CD4-positive, alpha-beta T cell treated with Interleukin-6 for 4 hours (primary cell): ENCODE results near the gene THBS1.
A peak's percentile ranks its signal among the peaks of the same experiment; 100 is the strongest.

ENCODE experiments used
- DNase-seq: peaks from one replicate; pipeline ENCODE4 v3.0.0-alpha.2; 2020; ENCODE audit warnings: mixed read lengths

Gene THBS1

DNA sequence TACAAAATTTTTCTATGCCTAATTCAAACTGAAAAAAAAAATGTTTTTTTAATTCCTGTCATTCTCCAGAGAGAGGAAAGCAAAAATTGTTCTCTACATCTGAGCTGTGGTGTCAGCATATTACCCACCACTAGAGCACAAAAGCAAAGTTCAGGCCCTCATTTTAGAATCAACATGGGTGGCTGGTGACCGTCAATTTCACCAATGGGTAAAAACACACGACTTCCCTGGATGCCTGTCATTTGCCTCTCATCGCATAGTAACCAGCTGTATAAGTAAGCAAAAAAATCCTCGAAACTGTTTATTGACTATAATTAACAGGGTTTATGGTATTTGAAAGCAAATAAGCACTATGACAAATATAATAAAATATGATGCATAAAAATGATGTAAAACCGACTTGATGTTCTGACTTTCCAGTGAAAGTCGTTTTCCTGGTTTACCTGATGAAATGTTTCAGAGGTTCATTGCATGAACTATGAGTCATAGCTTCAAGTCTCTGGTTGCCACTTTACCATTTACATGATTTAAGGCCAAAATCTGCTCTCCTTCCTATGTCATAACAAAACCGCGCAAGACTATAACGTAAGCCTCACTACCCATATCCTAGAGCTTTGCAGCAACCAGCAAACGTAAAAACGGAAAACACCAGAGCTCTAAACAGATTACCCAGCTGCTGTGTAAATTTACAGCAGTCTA, 60.5 kb downstream of the THBS1 start:
- peak; percentile 23 for DNase-seq

DNA sequence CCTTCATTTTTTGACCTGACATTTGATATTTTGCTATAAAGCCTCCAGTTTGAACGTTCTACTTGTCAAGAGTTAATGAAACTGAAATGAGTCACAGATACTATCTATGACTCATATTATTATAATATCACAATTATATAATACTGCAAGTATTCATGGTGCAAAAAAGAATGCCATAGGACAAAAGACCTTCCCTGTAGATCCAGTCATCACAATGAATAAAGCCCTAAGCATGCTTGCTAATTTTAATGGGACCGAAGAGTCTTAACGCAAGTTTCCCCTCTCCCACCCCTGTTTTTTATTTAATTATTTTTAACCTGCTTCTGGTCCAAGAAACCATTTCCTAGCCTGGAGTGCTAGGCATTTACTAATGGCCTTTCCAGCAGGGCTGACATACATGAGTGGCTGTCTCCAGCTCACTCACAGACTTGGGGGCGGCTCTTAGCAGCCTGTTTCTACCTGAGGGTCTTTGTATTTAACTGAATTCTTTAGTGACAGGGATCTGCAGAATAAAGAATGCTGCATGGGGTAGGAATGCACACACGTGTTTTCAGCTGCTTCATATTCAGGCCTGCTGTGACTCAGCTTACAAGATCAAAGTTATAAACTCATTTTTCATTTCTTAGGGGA, 61.2 kb downstream of the THBS1 start:
- no peak for DNase-seq

DNA sequence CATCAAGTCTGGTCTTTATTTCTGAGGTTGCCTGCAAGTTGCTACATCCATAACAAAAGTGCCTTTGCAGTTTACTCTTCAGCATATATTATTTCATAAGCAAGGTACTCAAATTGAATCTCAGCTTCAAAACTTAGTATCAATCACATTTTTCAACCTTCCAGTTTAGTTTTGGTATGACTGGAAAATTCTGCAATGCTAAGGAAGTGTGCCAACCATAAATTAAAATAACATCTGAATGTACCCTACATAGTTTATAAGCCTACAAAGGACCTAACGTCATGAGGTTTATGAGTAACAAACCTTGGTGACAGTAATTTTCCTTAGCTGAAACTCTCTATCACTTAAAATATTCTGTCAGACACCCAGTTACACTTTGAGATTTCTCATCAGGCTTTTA, 62.8 kb downstream of the THBS1 start:
- no peak for DNase-seq

DNA sequence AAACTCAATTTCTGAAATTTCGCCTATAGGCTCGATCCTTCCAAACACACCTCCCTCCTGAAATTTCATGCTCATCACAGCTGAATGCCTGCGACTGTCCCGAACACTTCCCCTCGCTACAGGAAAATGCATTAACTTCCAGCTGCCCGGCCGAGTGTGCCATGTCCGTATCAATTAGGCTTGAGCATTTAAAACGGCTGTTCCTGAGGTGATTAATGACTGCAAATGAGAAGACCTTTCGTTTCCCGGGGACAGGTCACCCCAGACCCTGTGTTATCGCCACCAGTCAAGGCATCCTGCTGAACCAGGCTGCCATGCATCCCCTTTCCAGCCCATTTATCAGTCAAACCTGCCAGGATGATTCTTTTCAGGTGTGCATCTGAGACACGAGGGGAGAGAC, 63.3 kb downstream of the THBS1 start:
- no peak for DNase-seq

DNA sequence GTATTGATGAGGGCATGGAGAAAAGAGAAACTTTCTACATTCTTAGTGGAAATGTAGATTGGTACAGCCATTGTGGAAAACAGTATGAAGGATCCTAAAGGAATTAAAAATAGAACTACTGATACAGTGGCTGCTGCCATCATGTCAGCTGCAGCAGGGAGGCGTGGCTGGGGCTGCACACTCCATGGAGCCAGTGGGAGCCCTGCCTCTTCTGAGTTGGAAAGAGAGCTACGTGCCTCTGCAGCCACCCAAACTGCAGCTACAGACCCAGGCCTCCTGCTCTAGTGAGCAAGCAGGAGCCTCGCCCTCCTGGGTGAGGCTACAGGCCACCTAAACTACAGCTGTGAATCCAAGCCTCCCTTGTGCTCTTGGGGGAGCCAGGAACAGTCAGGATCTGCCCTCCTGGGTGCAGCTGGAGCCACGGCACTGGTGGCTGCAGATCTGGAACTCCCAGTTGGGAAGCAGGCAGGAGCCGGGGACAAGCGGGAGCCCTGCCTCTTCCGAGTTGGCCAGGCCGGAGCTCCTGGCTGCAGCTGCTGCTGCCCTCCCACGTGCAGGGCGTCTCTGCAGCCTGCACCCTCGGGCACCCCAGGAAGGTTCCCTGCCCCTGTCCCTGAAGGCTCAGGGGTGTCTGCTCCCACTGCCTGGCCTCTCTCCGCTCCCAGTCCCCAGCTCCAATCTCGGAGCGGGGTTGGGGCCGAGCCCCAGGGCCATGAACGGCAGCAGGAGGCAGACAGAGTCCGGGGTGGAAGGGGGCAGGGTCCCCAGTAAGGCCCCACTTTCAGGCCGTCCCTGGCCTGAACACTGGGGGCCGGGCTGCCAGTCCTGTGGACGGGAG, 64.5 kb downstream of the THBS1 start:
- no peak for DNase-seq

DNA sequence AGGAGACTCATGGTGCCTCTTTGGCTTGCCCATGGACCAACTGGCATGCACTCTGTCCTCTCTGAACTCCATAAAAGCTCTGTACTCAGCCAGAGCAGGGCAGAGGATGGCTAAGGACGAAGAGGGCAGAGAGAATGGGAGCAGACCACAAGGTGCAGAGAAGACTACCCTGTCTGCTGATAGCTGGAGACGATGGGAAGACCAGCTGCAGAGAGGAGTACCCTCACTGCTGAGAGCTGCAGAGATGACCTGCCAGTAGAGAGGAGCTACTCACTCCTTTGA, 65.0 kb downstream of the THBS1 start:
- no peak for DNase-seq

DNA sequence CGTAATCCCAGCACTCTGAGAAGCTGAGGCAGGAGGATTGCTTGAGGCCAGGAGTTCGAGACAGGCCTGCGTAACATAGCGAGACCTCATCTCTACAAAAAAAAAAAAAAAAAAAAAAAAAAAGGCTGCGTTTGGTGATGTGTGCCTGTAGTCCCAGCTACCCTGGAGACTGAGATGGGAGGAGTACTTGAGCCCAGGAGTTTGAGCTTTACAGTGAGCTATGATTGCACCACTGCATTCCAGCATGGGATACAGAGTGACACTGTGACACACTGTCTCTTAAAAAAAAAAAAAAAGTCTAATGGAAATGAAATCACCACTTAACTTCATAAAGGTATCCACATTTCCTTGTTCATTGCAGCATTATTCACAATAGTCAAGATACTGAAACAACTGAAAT, 65.5 kb downstream of the THBS1 start:
- no peak for DNase-seq
